CD4-positive, alpha-beta T cell treated with Interleukin-6 for 4 hours (primary cell): ENCODE results near the gene ALDOA.
"Not testable (repeated sequence)": the region's sequence is repeated elsewhere in the genome, so short reads cannot be mapped to it uniquely, and the experiment has no call there.

ENCODE experiments used
- DNase-seq: peaks from one replicate; pipeline ENCODE4 v3.0.0-alpha.2; 2020; ENCODE audit warnings: mixed read lengths

The ALDOA gene

DNA sequence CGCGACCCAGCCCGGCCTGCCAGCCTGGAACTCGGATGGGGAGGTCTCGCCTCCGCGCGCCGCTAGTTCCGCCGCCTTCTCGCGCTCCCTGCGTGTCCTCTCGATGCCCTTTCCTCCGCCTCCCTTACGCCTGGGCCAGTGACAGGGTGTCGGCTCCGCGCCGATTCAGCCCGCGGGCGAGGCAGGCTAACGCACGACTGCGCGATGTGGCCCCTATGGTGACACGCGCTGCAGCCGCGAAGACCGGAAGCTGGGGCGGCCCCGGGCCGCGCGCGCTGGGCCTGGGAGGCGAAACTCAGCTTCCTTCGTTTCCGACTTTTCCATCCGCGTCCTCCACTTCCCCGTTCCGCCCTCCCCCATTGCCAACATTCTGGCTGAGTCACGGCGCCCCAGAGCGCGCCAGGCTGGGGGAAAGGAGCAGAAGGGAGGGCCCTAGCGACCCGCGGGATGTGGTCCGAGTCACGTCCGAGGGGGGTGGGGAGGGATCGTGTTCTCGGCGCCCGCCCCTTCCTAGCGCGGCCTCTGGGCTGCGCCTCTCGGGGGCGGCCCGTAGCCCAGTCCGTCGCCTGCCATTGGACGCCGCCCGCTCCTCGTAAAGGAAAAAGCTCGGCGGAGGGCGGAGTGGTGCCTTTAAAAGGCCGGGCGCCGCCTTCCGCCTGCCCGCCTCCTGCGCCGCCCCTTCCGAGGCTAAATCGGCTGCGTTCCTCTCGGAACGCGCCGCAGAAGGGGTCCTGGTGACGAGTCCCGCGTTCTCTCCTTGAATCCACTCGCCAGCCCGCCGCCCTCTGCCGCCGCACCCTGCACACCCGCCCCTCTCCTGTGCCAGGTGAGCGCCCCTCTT, at the start of gene ALDOA:
TSS of gene ALDOA (plus strand) at position 659 of the 841 bp plus-strand sequence. CDS start 1,138 bp downstream, outside the sequence.
- peak; percentile 97 for DNase-seq

DNA sequence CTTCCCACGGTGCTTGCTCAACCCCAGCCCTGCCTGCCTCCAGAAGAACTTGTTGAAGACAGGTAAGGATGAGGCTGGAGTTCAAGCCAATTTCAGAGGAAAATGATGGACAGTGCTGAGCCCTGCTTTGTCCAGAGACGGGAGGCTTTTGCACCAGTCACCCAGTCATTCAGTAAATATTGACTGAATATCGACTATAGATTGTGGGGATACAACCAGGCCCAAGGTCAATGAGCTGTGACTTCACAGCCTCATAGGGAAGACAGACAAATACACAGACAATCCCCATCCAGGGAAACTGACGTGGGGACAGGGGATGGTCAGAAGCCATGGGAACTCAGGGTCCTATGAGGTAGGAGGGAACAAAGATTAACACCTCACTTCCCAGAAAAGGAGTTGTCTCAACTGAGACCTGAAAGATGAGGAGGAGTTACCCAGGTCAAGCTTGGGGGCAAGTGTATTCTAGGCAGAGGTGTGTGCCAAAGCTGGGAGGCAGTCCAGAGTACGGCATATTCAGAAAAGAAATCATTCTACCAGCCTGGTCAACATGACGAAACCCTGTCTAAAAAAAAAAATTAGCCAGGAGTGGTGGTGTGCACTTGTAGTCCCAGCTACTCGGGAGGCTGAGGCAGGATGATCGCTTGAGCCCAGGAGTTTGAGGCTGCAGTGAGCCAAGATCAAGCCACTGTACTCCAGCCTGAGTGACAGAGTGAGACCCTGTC, 48.8 kb upstream of the ALDOA start:
- no peak for DNase-seq

DNA sequence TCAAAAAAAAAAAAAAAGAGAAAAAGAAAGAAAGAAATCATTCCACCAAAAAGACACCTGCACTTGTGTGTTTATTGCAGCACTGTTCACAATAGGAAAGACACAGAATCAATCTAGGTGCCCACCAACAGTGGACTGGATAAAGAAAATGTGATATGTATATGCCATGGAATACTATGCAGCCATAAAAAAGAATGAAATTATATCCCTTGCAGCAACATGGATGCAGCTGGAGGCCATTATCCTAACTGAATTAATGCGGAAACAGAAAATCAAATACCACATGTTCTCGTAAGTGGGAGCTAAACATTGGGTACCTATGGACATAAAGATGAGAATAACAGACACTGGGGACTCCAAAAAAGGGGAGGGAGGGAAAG, 48.3 kb upstream of the ALDOA start:
- DNase-seq, result no peak

DNA sequence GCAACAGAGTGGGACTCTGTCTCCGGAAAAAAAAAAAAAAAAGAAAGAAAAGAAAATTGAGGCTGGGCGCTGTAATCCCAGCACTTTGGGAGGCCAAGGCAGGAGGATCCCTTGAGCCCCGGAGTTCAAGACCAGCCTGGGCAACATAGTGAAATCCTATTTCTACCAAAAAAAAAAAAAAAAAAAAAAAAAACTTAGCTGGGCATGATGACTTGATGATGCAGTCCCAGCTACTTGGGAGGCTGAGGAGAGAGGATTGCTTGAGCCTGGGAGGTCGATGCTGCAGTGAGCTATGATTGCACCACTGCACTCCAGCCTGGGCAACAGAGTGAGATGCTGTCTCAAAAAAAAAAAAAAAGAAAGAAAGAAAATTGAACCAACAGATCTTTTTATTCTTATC, 47.6 kb upstream of the ALDOA start:
- not testable (repeated sequence) for DNase-seq

DNA sequence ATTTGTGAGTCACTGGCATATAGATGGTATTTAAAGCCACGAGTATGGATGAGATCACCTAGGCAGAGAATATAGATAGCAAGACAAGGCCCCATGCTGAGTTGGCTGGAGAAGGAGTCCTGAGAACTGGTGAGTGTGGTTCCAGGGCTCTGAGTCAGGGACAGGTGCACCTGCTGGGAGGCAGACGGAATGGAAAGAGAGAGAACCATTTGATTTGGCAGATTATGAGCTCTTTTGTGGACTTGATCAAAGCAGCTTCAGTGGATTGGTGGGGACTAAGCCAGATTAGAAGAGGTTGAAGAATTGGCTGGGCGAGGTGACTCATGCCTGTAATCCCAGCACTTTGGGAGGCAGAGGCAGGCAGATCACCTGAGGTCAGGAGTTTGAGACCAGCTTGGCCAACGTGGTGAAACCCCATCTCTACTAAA, 46.8 kb upstream of the ALDOA start:
- DNase-seq, result no peak

DNA sequence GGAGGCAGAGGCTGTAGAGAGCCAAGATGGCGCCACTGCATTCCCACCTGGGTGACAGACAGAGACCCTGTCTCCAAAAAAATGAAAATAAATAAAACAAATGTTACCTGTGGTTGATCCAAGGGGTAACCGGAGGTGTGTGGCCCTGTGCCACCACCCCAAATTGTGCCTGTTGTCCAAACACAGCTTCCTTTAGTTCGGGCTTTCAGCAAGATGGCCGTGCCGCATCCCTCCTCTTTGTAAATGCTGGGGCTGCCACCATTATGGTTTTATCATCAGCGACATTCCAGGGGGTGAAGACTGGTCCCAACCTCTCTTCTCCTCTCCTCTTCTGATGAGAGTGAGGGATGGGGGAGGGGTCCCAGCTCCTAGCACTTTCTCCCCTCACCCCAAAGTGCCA, 42.7 kb upstream of the ALDOA start, which contains the start of gene C16orf92:
TSS of gene C16orf92 (plus strand) at position 312 of the 400 bp plus-strand sequence. CDS start 143 bp downstream, outside the sequence.
- DNase-seq, result no peak

DNA sequence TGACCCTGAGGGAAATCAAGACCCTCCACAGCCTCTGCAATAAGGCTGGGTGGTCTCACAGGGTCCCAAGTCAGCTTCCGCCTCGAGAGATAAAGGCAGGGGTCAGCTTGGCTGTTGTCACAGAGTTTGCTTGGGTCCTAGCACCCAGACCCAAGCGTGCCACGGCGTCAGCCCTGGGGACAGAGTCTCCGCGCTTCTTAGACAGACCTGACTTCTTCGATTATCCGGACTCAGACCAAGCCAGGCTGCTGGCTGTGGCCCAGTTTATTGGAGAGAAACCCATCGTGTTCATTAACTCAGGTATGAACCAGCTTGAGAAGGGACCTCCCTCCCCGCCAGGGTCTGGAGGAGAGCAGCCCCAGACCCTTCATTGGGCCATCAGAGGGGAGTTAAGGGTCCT, 42.0 kb upstream of the ALDOA start:
- DNase-seq, result no peak

DNA sequence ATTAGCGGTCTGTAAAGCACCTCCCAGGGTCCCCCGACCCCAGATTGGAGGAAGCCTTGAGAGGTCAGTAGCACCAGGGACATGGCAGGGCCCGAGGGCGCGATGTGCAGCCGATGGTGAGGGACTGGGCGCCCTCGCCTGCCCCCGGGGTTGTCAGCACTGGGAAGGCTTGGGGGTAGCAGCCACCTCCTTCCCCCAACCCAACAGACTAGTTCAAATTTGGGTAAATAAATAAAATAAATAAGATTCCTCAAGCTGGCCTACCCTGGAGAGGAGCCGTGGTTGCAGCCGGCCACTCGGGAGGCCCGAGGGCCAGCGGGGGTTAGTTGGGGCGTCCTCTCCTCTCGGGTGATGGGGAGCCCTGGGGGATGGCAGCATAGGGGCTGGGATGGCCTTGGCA, 41.1 kb upstream of the ALDOA start:
- no peak for DNase-seq

DNA sequence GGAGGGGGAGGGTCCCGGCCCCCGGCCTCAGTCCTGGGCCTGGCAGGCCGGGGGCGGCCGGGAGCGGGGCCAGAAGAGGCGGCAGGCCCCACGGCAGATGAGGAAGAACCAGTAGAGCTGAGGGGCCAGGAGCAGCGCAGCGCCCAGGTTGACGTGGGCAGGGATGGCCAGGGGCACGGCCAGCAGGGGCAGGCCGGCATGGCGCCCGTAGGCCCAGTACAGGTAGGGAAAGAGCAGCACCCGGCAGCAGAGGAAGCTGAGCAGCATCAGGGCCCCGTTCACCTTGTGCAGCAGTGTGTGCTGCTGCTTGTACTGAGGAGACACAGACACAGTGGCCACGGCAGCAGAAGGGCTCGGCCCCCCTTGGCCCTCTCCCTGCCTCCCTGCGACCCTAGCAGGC, 40.4 kb upstream of the ALDOA start:
- no peak for DNase-seq

DNA sequence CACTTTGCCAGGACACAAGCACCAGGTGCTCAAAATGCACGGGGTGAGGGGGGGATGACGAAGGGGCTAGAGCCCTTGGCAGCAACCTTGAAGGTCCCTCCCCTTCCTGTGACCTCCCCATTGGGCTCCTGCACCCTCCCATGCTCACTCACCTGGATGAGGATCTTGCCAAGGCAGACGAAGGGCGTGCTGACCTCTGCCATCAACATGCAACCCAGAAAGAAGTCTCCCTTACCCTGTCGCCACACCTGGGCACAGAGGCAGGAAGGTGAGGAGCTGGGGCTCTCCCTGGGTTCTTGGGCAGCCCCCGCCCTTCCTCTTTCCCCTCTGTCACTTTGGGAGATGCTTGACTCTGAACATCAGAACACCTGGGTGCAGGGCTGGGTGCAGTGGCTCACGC, 40.0 kb upstream of the ALDOA start:
- DNase-seq, result no peak

DNA sequence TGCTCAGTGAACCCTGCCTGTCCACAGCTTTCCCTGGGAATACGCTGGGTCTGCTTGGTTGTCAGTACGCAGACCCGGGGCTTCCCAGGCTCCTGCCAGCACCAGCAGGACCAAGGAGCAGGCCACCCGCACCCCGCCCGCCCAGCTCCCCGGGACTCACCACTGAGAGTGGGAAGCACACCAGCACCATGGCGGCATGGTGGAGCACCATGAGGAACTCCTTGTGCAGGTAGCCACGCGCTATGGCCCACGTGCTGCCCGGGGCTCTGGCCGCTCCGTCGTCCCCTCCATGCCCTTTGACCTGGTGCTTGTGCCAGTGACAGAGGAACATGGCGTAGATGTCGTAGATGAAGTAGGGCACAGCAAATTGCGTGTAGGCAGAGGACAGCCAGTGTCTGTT, 39.1 kb upstream of the ALDOA start:
- DNase-seq, result no peak

DNA sequence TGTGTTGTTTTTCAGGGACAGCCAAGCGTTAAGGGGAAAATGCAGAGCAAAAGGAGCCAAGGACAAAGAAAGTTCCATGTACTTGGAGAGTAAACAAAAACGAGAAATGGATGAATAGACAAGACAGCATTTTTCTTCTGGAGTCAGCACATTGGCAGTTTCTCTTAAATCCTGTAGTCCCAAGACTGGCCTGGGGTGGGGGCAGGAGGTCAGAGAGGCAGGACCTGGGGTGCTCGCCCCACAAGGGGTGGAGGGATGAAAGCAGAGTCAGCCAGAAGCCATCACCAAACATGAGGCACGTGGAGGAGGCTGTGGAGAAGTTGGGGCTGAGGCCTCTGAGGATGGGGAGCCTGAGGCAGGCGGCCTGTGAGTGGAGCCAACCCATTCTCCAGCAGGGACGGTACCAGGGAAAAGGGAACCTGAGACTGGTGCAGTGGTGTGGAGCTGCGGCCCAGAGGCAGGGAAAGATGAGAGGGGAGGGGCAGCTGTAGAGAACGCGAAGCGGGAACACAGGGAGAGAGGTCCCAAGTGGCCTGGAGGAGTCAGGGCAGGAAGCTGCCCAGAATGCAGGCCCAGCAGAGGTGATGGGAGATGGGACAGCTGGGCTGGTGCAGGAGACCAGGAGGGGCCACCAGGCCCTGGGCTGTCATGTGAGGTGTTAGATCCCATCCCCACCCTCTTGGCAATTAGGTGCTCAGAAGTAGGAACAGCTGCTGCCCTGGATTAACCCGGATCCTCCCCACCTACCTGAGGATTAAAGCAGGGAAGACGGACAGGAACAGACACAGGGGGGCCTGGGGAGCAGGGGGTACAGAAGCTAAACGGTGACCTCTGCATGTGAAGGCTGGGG, 37.7 kb upstream of the ALDOA start:
- no peak for DNase-seq

DNA sequence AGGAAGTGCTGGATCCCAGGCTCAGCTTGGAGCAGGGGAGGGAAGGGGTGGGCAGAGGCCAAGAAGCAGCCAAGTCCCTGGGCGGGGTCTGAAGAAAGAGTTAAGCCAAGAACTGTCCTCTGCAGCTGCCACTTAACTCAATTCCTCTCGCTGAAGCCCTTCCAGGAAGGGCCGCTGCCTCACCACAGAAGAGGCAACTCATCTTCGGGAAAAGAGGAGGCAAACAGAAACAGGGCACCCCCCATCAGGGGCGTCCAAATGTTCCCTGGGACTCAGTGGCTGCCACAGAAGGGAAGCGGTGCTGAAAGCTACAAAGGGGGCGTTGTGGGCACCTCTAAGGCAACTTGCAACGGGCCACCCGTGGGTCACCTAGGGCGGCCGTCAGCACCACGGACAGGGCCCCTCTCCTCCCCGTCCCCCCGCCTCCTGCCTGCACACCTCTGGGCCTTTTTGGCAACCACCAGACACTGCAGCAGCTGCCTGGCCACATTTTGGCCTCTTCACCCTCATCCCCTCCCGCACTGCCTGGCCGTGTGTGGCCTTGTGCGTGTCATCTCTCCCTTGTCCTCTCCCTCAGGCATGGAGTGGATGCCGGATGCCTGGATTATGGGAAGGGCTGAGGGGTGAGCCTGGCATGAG, 37.0 kb upstream of the ALDOA start:
- DNase-seq, result peak; percentile 23

DNA sequence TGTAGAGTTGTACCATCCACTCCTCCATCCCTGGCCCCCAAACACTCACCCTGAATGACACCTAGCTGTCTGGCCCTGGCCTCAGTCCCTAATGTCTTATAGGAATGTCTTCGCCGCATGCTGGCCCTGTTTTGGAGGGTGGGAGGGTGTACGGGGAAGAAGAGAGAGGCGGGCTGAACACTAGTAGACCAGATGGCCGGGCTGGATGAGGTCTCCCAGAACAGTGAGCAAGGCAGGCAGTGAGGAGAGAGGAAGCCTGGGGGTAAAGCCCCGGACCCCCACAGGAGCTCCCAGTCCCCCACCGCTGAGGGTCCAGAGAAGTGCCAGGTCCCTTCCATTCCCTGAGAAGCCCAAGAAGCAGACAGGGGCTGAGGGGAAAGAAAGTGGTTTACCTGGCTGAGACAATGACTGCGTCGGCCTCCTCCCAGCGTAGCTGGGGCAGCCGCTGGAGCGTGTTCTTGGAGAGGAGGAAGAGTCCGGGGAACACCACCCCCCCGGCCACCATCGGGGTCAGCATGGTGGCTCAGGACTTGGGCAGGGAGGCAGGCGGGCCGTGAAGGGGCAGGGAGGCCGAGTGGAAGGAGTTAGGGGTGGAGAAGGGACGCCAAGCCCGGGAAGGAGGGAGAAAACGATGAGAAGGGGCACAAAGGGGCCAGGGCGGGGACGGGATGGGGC, 35.4 kb upstream of the ALDOA start:
- DNase-seq, result no peak

DNA sequence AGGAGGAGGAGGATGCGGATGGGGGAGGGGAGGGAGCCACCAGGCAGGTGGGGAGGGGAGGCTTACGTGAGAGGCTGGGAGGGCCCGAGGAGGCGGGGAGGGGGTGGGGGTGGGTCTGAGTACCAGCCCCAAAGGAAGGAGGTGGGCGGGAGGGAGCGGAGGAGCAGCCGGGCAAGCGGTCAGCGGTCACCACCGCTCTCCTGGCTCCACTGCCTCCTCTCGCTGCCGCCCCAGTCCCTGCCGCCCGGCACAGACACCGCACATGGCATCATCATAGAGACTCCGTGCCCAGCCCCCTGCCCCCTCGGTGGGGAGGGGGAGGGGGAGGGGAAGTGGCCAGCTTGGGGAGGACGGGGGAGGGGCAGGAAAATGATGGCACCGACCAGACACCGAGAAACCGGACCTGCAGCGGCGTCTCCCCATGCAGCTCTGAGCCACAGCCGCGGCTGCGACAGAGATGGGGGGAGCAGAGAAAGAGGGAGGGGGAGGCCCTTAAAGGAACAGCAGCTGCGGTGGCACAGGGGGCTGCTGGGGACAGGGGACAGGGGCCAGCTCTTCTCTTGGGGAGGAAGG, 34.6 kb upstream of the ALDOA start, which contains the start of gene TLCD3B:
TSS of gene TLCD3B (minus strand) at position 431 of the 573 bp plus-strand sequence. CDS start 744 bp downstream, outside the sequence.
- peak; percentile 22 for DNase-seq

DNA sequence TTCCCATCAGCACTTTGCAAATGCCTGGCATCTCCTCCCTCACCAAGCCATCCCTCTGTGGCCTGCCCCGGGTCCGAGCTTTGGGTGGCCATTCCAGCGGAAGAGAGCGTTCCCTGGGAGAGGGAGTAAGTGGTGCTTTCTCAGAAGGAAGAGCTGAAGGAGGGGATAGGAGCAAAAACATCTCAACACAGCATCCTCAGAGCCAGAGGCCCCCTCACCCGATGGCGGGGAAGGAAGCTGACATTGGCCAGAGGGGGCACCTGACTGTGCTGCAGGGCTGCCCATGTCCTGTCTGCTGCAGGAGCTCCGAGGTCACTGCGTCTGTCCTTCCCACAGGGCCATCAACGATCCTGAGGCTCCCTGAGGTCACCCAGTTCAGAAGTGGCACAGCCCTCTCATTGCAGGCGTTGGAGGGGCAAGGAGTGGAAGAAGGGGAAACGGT, 34.1 kb upstream of the ALDOA start:
- no peak for DNase-seq

DNA sequence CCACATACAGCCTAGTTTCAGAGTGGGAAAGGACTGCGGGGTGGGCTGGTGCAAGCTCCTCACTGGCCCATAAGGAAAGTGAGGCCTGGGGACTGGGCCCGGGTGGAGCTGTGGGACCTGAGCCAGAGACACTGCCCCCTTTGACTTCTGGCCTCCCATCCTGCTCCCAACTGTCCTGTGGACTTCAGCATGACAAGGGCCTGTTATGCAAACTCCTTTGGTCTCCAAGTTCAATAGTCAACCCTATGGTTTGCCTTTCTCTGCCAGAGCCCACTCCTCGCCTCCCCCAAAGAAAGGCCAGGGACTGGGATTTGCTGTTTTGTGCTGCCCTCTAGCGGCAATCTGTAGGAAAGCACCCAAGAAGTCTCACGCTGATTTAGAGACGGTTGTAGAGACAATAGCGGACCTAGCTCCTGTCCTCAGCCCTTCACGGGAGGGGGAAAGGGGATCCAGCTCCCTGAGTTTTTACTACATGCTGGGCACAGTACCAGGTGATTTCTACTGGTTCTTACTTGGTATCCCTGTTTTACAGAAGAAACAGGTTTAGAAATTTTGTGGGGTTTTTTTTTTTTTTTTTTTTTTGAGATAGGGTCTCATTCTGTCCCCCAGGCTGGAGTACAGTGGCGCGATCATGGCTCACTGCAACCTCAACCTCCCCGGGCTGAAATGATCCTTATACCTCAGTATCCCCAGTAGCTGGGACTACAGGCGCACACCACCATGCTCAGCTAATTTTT, 33.3 kb upstream of the ALDOA start:
- DNase-seq, result peak; percentile 66

DNA sequence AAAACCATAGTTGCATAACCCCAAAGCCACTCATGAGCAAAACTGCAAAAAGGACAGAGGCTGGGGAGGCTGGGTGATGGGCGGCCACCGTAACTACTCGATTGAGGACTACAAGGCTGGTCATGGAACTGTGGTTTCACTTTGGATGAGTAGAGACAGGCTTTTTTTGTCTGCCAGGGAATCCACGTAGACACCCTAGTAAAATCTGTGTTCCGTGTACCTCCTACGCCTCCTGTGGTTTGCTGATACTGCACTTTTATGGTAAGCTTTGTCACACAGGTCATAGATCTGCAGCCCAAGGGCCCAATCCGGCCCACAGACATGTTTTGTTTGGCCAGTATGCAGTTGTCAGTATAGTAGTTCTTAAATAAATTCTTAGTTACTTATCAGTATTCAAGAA, 32.3 kb upstream of the ALDOA start:
- no peak for DNase-seq

DNA sequence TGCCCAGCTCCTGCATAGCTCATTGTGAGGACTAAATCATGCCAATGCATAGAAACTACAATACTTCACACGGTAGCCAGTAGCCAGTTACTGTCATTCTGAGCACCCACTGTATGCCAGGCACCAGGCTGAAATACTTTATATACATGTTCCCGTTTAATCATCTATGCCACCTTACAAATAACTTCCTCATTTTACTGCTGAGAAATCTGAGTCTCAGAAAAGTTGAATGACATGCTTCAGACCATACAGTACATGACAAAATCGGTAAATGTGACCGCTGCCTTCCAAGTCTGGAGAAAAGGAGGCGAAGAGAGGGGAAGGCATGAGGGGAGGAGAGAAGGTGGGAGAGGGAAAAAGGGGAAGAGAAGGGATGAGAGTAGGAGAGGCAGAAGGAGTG, 25.3 kb upstream of the ALDOA start:
- DNase-seq, result no peak

DNA sequence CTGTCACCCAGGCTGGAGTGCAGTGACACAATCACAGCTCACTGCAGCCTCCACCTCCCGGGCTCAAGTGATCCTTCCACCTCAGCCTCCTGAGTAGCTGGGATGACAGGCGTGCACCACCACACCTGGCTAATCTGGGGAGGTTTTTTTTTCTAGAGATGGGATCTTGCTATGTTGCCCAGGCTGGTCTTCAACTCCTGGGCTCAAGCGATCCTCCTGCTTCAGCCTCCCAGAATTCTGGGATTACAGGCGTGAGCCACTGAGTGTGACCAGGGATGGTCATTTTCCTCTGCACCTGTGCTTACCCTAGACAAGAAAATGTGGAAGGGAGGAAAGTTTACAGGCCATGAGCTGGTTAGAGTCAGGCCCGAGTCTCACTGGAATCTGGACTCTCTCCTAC, 24.9 kb upstream of the ALDOA start:
- not testable (repeated sequence) for DNase-seq

DNA sequence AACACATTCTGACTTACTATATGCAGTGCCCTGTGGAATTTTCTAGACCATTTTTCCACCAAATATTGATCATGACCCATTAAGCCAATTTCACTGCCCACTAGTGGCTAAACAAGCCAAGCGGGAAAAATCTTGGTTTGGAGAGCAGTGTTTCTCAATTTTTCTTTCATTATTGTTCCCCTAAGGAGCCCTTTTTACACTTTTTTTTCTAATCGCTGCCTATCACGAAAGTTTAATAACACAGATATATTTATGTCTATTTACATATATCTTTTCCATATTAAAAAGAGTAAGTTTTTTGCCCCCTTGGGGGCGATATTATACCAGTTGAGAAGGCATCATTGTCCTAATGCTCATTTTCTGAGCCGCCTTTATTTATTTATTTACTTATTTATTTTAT, 23.7 kb upstream of the ALDOA start:
- peak; percentile 42 for DNase-seq
